SU-DHL-6 (cell line): ENCODE data around the gene LYPD1.

Source experiments
- H2AFZ ChIP-seq: fragments of 200-600 bp; sonication (generic); 2 replicates; pipeline ENCODE4 v1.6.1; 2014; ENCODE audit warnings: low read depth, mild to moderate bottlenecking, moderate library complexity, mixed read lengths, antibody characterized with exemption, low read length; ENCODE audit not compliant: severe bottlenecking
- H3F3A ChIP-seq: fragments of 200-600 bp; shearing (Covaris generic); 2 replicates; pipeline ENCODE4 v1.6.0; 2016; ENCODE audit warnings: antibody characterized with exemption, mild to moderate bottlenecking; ENCODE audit not compliant: insufficient read depth
- H3K27ac ChIP-seq: fragments of 200-600 bp; sonication (generic); 2 replicates; pipeline ENCODE4 v1.5.1; 2016; ENCODE audit warnings: low read depth, mild to moderate bottlenecking, low read length, moderate library complexity, mixed read lengths
- H3K27me3 ChIP-seq: fragments of 200-600 bp; sonication (generic), shearing (Covaris generic); 2 replicates; pipeline ENCODE4 v1.6.0; 2014; ENCODE audit warnings: mild to moderate bottlenecking, low read length
- H3K36me3 ChIP-seq: fragments of 200-600 bp; sonication (generic); 2 replicates; pipeline ENCODE4 v1.6.1; 2014; ENCODE audit warnings: mild to moderate bottlenecking, low read length, mixed read lengths
- H3K4me2 ChIP-seq: fragments of 300-600, 200-600 bp; shearing (Covaris generic), sonication (generic); 2 replicates; pipeline ENCODE4 v1.6.0; 2014; ENCODE audit warnings: low read length, low read depth, mild to moderate bottlenecking; ENCODE audit not compliant: poor library complexity, severe bottlenecking
- H3K4me3 ChIP-seq: fragments of 200-600 bp; sonication (generic); 2 replicates; pipeline ENCODE4 v1.5.1; 2014; ENCODE audit warnings: antibody characterized with exemption, low read length, mild to moderate bottlenecking, mixed read lengths; ENCODE audit not compliant: insufficient read depth, poor library complexity, severe bottlenecking
- H3K79me2 ChIP-seq: fragments of 200-600 bp; sonication (generic); 2 replicates; pipeline ENCODE4 v1.6.1; 2014; ENCODE audit warnings: mild to moderate bottlenecking, low read length, moderate library complexity; ENCODE audit not compliant: insufficient read depth
- H3K9ac ChIP-seq: fragments of 200-600 bp; sonication (generic); 2 replicates; pipeline ENCODE4 v1.7.0; 2014; ENCODE audit warnings: mild to moderate bottlenecking, low read length
- H3K9me2 ChIP-seq: fragments of 200-600 bp; sonication (generic); replicated peaks from 2 replicates; pipeline ENCODE4 v1.6.1; 2014; ENCODE audit warnings: low read length; ENCODE audit not compliant: insufficient read depth
- H3K9me3 ChIP-seq: fragments of 200-600 bp; sonication (generic); 2 replicates; pipeline ENCODE4 v1.6.1; 2014; ENCODE audit warnings: low read length, mixed read lengths; ENCODE audit not compliant: insufficient read depth
- H4K20me1 ChIP-seq: fragments of 200-600 bp; sonication (generic); 2 replicates; pipeline ENCODE4 v1.6.1; 2014; ENCODE audit warnings: low read depth, mild to moderate bottlenecking, antibody characterized with exemption, low read length, moderate library complexity, mixed read lengths
- EZH2phosphoT487 ChIP-seq: fragments of 200-600 bp; sonication (generic), shearing (Covaris generic); conservative IDR thresholded peaks from 2 replicates; pipeline ENCODE4 v1.6.1; 2018; ENCODE audit warnings: mild to moderate bottlenecking, antibody characterized with exemption, low read length, moderate library complexity, mixed read lengths
- TF ChIP-seq, protein P1 (sequence below): fragments of 200-600 bp; sonication (generic); IDR thresholded peaks from one replicate; pipeline ENCODE4 v1.5.1; 2017; ENCODE audit warnings: antibody characterized with exemption, mild to moderate bottlenecking, low read length, moderate library complexity; ENCODE audit not compliant: insufficient read depth, poor library complexity, severe bottlenecking

The LYPD1 gene

DNA sequence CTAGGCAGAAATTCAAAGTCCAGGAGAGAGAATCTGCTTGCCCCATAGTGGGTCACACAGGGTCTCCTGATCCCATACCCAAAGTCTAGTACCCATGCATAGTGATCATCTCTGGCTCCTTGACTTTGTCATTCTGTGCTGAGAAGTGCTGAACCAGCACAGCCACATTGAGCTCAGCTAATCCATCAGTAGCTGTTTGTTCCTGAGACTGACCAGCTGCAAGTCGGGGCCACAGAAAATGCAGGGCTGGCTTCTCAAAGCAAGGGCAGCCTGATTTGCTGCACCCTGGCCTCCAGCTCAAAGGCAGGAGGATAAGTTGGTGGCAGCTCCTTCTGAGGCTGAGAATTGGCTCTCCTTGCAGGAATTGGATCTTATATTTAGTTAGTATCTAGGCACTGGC, 72.2 kb downstream of the LYPD1 start:
- H3K27me3 ChIP-seq: no peaks in the 10 kb centered on the region
- no peak overlapping the region for H3K27ac ChIP-seq
- no peak overlapping the region for H3K9ac ChIP-seq
- H3F3A ChIP-seq: no peaks in the 10 kb centered on the region
- H3K4me3 ChIP-seq: no peak overlapping the region
- no peaks in the 10 kb centered on the region for H4K20me1 ChIP-seq
- H3K79me2 ChIP-seq: no peaks in the 10 kb centered on the region
- no peaks in the 10 kb centered on the region for H3K36me3 ChIP-seq
- TF ChIP-seq, protein P1, sequence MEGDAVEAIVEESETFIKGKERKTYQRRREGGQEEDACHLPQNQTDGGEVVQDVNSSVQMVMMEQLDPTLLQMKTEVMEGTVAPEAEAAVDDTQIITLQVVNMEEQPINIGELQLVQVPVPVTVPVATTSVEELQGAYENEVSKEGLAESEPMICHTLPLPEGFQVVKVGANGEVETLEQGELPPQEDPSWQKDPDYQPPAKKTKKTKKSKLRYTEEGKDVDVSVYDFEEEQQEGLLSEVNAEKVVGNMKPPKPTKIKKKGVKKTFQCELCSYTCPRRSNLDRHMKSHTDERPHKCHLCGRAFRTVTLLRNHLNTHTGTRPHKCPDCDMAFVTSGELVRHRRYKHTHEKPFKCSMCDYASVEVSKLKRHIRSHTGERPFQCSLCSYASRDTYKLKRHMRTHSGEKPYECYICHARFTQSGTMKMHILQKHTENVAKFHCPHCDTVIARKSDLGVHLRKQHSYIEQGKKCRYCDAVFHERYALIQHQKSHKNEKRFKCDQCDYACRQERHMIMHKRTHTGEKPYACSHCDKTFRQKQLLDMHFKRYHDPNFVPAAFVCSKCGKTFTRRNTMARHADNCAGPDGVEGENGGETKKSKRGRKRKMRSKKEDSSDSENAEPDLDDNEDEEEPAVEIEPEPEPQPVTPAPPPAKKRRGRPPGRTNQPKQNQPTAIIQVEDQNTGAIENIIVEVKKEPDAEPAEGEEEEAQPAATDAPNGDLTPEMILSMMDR: no peak
- no peak for TF ChIP-seq EZH2phosphoT487
- no peak overlapping the region for H2AFZ ChIP-seq
- no peak overlapping the region for H3K4me2 ChIP-seq
- no peaks in the 10 kb centered on the region for H3K9me2 ChIP-seq
- H3K9me3 ChIP-seq: no peaks in the 10 kb centered on the region

GRCh38 chr2:132597166-132597565, 72.8 kb downstream of the LYPD1 start:
- Histone ChIP-seq H3K27ac (no peak overlapping the region), H3F3A (no peaks in the 10 kb centered on the region), H3K9me3 (no peaks in the 10 kb centered on the region), H4K20me1 (no peaks in the 10 kb centered on the region), H2AFZ (no peak overlapping the region), H3K79me2 (no peaks in the 10 kb centered on the region), H3K36me3 (no peaks in the 10 kb centered on the region), H3K9me2 (no peaks in the 10 kb centered on the region), H3K9ac (no peak overlapping the region), H3K4me2 (no peak overlapping the region), H3K4me3 (no peak overlapping the region), H3K27me3 (no peaks in the 10 kb centered on the region)
- no peak for TF ChIP-seq EZH2phosphoT487
- TF ChIP-seq, protein P1: no peak

DNA sequence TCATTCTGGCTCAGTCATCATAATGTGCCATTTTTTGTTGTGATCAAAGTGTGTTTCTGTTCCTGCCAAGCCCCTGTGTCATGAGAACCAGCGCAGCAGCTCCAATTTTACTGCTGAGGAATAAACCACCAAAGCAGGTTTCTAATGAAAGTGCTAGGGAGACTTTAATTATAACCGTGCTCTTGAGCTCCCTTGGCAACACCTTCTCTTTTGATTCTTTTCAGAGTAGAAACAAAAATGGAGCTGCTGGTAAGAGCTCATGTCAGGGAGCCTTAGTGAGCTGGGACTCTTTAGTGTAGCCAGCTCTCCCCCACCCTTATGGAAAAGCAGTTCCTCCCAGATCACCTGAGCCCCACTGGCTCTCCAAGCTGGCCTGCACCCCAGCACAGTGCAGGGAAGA, 74.3 kb downstream of the LYPD1 start:
- no peaks in the 10 kb centered on the region for H3K27me3 ChIP-seq
- TF ChIP-seq EZH2phosphoT487: no peak
- TF ChIP-seq, protein P1: no peak
- H3K27ac ChIP-seq: no peak overlapping the region
- H3K9me2 ChIP-seq: no peaks in the 10 kb centered on the region
- no peak overlapping the region for H2AFZ ChIP-seq
- no peak overlapping the region for H3K4me3 ChIP-seq
- H3K9me3 ChIP-seq: no peaks in the 10 kb centered on the region
- no peaks in the 10 kb centered on the region for H3F3A ChIP-seq
- no peaks in the 10 kb centered on the region for H3K79me2 ChIP-seq
- no peak overlapping the region for H3K4me2 ChIP-seq
- H3K36me3 ChIP-seq: no peaks in the 10 kb centered on the region
- H4K20me1 ChIP-seq: no peaks in the 10 kb centered on the region
- H3K9ac ChIP-seq: no peak overlapping the region

GRCh38 chr2:132595186-132595585, 74.8 kb downstream of the LYPD1 start:
- Histone ChIP-seq H3K9ac (no peak overlapping the region), H2AFZ (no peak overlapping the region), H4K20me1 (no peaks in the 10 kb centered on the region), H3K27me3 (no peaks in the 10 kb centered on the region), H3K9me3 (no peaks in the 10 kb centered on the region), H3K36me3 (no peaks in the 10 kb centered on the region), H3K79me2 (no peaks in the 10 kb centered on the region), H3K27ac (no peak overlapping the region), H3F3A (no peaks in the 10 kb centered on the region), H3K9me2 (no peaks in the 10 kb centered on the region), H3K4me2 (no peak overlapping the region), H3K4me3 (no peak overlapping the region)
- TF ChIP-seq, protein P1: no peak
- no peak for TF ChIP-seq EZH2phosphoT487
